ENCODE data around the gene DNAJC21. TPM values are rescaled to one million over a fixed set of nuclear protein-coding genes. Genes with fewer than 3 reads are reported as not detected.

DNAJC21 gene
- total and polyA plus RNA-seq, 10 of the 15 experiments (the other 5 are each of a cell fraction or from before 2014, with no cell fraction given): 9.2 to 53.5 (median 23.7) TPM

- TF ChIP-seq ZBTB33 (IDR thresholded peaks at IDR 0.05) (no peak), SREBF1 (IDR thresholded peaks at IDR 0.05; ENCODE audit: low read length) (no peak), WRNIP1 (IDR thresholded peaks at IDR 0.05; ENCODE audit: borderline replicate concordance, low read depth, low read length) (no peak), EZH2 (IDR thresholded peaks at IDR 0.05; ENCODE audit: borderline replicate concordance, control insufficient read depth, low read depth, low read length) (no peak), RAD51 (IDR thresholded peaks at IDR 0.05) (no peak), IRF3 (IDR thresholded peaks at IDR 0.05) (no peak)
Measured at GRCh38 chr5:34978681-34979080, 49.3 kb downstream of the DNAJC21 start (continued).

GRCh38 chr5:34982823-34983222 is 53.5 kb downstream of the DNAJC21 start:
- no peak for ATAC-seq
- WGBS (ENCODE audit: insufficient coverage, insufficient replicate concordance, low lambda C conversion rate, missing lambda C conversion rate): 28% methylated on average over 4 of the region's 4 CpGs
- Histone ChIP-seq H3K4me3 (no peak overlapping the region), H2AFZ (ENCODE audit: control insufficient read depth, low read depth, low read length) (no peak overlapping the region), H3K4me1 (ENCODE audit: control insufficient read depth, insufficient read depth, low read length) (no peaks in the 10 kb centered on the region), H3K9me3 (replicated peaks; ENCODE audit: control insufficient read depth, insufficient read depth, low read length) (no peaks in the 10 kb centered on the region; the same call in 2 of the 3 replicates), H3K79me2 (ENCODE audit: control insufficient read depth, insufficient read depth, low read length) (no peaks in the 10 kb centered on the region), H3K27me3 (replicated peaks in 1 of 2; ENCODE audit: control insufficient read depth in 2 of 2, insufficient read depth in 2 of 2, low read length in 1 of 2) (no peaks in the 10 kb centered on the region), H3K27ac (ENCODE audit: control insufficient read depth, insufficient read depth) (no peak overlapping the region), H3K4me2 (ENCODE audit: control insufficient read depth, insufficient read depth) (no peak overlapping the region), H4K20me1 (ENCODE audit: control insufficient read depth, insufficient read depth) (no peaks in the 10 kb centered on the region), H3K36me3 (ENCODE audit: control insufficient read depth in 2 of 2, insufficient read depth in 2 of 2, low read length in 1 of 2) (no peaks in the 10 kb centered on the region), H3K9ac (ENCODE audit: control insufficient read depth, insufficient read depth, low read length) (no peak overlapping the region)
- DNase-seq (ENCODE audit: low read depth, low spot score): no peak
- in situ Hi-C loops (cut with MboI): no loop called here
- SMC1A ChIA-PET (ENCODE audit: uncharacterized antibody, unreplicated experiment): no interaction called here
- RAD21 ChIA-PET (ENCODE audit: unreplicated experiment): no interaction called here
- intact Hi-C loops (cut with micrococcal nuclease; ENCODE audit: unreplicated experiment): no loop called here
- no peak for FAIRE-seq
- BruUV-seq (replicated peaks): no TSS peak
- POLR2A ChIA-PET: interaction anchor here (0.6 kb wide), 2 partner anchors 332 to 683 kb away, joined by 3 read pairs; no protein-coding TSS in a partner anchor
- CTCF ChIA-PET: no interaction called here
- TF ChIP-seq ZNF207 (IDR thresholded peaks at IDR 0.05; ENCODE audit: borderline replicate concordance) (no peak), SMC3 (IDR thresholded peaks at IDR 0.05; ENCODE audit: borderline replicate concordance, low read length) (no peak), IRF3 (IDR thresholded peaks at IDR 0.05) (no peak), SPI1 (IDR thresholded peaks at IDR 0.05; ENCODE audit: borderline replicate concordance, insufficient read depth, low read depth, low read length) (no peak), BRCA1 (IDR thresholded peaks at IDR 0.05; ENCODE audit: low read depth, low read length) (no peak), RUNX3 (IDR thresholded peaks at IDR 0.05; ENCODE audit: low read length) (no peak), WRNIP1 (IDR thresholded peaks at IDR 0.05; ENCODE audit: borderline replicate concordance, low read depth, low read length) (no peak), ZNF384 (IDR thresholded peaks at IDR 0.05; ENCODE audit: borderline replicate concordance, low read depth, low read length) (no peak), SMARCA5 (IDR thresholded peaks at IDR 0.05) (no peak), IRF5 (IDR thresholded peaks at IDR 0.05; ENCODE audit: borderline replicate concordance) (no peak), ZBED1 (IDR thresholded peaks at IDR 0.05; ENCODE audit: borderline replicate concordance) (no peak), ASH2L (IDR thresholded peaks at IDR 0.05; ENCODE audit: borderline replicate concordance, low read depth) (no peak), NR2F1 (conservative IDR thresholded peaks at IDR 0.05) (no peak)
